Dedifferentiated amniotic fluid mesenchymal stem cell (primary cell): ENCODE measurements around the gene GNAL.
"Not testable (repeated sequence)": the region's sequence is repeated elsewhere in the genome, so short reads cannot be mapped to it uniquely, and the experiment has no call there.

Experiments used
- DNase-seq: peaks from one replicate; pipeline ENCODE4 v3.0.0-alpha.2; 2016; ENCODE audit errors: extremely low spot score

The GNAL gene

GRCh38 chr18:11906926-11907874, 218.1 kb downstream of the GNAL start:
- no peak for DNase-seq

DNA sequence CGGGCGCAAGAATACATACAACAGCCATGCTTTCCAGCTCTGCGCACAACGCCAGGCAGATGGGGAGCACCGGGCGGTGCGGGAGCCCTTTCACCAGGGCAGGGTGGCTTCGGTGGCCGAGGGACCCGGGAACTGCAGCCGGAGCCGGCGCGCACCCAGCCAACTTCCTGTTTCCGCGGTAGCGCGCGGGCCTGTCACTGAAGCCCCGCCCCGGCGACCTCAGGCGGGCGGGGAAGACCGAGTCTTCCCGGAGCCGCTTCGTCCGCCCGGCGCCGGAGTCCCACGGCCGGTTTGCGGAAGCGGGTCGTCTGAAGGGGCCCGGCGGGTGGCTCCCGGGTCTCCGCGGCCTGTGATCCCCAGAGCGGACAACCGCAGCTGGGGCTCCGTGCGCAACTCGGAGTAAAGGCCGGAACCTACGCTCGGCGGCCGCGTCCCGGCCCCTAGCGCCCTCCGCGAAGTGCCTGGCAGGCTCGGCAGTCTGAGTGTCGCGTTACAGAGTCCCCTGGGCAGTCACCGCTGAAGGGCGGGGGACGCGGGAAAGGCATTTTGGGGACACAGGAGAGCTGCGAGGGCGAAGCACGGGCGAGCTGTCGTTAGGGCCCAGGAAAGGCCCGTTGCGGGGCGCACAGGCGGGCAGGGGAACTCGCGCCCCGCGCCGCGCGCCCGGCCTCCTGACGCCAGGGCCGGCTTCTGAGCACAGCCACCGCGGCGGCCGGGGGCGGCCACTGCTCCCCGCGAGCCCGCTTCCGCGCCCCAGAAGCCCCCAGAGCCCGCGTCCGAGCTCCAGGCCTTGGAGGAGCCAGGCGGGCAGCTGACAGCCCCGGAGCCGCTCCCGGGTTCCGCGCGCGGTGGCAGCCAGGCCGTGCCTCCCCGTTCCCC, 219.4 kb downstream of the GNAL start, which contains the start of gene MPPE1:
MPPE1 (minus strand) TSS at position 136 of the 879 bp plus-strand sequence. CDS start 11,053 bp downstream, outside the sequence.
- DNase-seq: peak; percentile 81

- no peak for DNase-seq
Observed at GRCh38 chr18:11909061-11909455, 220.0 kb downstream of the GNAL start.

DNA sequence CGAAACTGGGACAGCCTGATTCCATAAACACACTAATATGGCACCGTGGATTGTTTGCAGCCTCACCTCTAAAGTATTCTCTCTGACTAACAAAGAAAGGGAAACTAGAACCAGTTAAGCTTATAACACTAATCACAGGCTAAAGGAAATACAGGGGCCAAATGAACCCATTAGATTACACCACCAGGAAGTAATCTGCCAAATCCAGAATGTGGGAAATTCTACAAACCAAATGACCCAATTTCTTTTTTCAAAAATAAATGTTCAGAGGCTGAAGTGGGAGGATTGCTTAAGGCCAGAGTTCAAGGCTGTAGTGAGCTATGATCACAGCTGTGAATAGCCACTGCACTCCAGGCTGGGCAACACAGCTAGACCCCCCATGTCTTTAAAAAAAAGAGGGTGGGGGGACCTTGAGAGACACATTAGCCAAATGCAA, 220.5 kb downstream of the GNAL start:
- no peak for DNase-seq

GRCh38 chr18:11916880-11917279, 227.8 kb downstream of the GNAL start:
- not testable (repeated sequence) for DNase-seq

DNA sequence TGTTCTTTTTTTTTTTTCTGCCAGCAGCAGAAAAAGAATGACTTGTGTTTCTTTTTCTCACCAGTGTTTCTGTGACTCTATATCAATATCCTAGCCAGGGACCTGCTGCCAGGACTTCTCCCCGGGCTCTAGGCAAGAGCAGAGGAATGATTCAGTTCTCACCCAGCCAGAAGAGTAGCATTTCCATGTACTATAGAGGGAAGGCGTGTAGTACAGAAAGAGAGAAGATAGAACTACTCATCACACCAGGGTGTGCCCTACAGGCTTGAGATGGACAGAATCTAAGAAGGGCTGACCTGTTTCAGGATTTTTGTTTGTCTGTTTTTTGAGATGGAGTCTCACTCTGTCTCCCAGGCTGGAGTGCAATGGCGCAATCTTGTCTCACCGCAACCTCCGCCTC, 230.5 kb downstream of the GNAL start:
- DNase-seq: not testable (repeated sequence)

DNA sequence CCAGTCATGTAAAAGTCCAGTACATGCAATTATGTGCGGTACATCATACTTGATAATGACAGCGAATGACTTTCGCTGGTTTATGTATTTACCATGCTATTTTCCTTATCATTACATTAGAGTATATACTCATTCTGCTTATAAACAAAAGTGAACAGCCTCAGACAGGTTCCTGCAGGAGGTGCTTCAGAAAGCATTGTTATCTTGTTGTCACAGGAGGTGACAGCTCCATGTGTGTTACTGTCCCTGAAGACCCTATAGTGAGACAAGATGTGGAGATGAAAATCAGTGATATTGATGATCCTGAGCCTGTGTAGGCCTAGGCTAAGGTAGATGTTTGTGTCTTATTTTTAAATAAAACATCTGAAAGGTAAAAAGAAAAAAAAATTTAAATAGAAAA, 234.4 kb downstream of the GNAL start:
- no peak for DNase-seq

DNA sequence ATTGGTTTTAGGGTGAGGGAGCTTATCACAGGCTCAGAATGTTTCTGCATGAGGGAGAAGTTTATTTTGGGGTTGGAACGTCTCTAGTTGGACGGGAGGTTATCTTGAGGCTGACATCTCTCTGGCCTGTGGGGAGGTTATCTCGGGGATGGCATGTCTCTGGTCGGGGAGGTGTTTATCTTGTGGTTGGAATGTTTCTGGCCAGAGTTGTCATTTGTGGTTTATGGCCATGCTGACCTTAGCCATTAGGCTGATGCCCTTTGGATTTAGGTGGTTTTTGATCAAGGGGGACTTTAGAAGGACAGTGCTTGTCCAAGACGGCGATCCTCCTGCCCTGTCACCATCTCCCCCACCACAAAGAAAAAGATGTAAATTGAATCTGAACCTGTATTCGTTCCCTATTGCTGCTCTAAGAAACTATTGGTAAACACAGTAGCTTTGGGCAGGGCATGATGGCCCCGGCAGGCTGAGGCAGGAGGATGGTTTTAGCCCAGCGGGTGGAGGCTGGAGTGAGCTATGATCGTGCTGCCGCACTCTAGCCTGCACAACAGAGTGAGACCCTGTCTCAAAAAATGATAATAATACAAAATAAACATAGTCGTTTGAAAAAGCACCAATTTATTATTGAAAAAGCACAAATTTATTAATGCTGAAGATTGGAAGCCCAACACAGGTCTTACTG, 236.9 kb downstream of the GNAL start:
- no peak for DNase-seq

GRCh38 chr18:11927497-11927896, 238.4 kb downstream of the GNAL start:
- DNase-seq: no peak

- DNase-seq: no peak
Observed at GRCh38 chr18:11932393-11932792, 243.3 kb downstream of the GNAL start.
